AG04449 (cell line): ENCODE results near the gene TADA2A.

Experiments used
- CTCF ChIA-PET: fragments of 350-600 bp; formaldehyde crosslinking; extraction: SDS; loops from one replicate; lab custom pipeline; 2021; ENCODE audit warnings: antibody characterized with exemption; lab: Yijun Ruan, JAX
- POLR2A ChIA-PET: fragments of 400-600, 350-600 bp; formaldehyde crosslinking; extraction: SDS; loops from one replicate; lab custom pipeline; 2020; ENCODE audit warnings: antibody characterized with exemption, inconsistent platforms; lab: Yijun Ruan, JAX
- DNase-seq: peaks from one replicate; pipeline ENCODE4 v3.0.0-alpha.2; 2010; ENCODE audit warnings: low read depth, low spot score
- H3K4me3 ChIP-seq: 2 replicates; pipeline ENCODE4 v1.5.1; 2011; ENCODE audit warnings: low read depth, mild to moderate bottlenecking, control low read depth, low read length
- TF ChIP-seq, protein P1 (sequence below): IDR thresholded peaks from one replicate; pipeline ENCODE4 v1.5.1; 2011; ENCODE audit warnings: mild to moderate bottlenecking, moderate library complexity, low read length, control low read depth, inconsistent platforms; ENCODE audit not compliant: insufficient read depth; ENCODE audit errors: missing control alignments

The TADA2A gene

DNA sequence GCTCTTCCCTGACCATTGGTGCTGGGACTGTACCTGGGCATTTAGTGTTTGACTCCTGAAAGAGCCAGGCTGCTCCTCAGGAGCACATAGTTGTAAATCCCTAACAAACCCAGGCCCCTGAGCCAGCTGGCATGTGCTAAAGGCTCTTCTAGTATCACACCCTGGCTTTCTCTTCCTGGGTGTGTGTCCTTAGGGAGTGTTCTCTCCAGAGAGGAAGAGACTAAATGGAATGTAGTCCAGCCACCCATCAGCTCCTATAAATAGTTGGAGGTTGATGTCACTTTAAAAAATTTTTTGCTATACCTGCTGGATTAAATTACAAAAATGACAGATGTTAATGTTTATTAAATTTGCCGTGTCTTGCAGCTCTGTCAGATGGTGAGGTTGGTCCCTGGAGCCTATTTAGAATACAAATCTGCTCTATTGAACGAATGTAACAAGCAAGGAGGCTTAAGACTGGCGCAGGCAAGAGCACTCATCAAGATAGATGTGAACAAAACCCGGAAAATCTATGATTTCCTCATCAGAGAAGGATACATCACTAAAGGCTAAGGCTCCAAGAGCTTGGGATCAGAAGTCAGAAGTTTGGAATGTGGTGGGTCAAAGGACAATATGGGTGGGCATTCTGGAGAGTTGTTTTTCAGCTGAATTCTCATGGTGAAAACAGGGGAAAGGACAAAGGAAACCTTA lies 69.9 kb downstream of the TADA2A start:
- CTCF ChIA-PET, result interaction anchor here (1.2 to 2.7 kb wide), 5 partner anchors 10 to 103 kb away, joined by 3 to 6 read pairs (median 4); partner anchors contain the start of gene DUSP14
- TF ChIP-seq, protein P1, sequence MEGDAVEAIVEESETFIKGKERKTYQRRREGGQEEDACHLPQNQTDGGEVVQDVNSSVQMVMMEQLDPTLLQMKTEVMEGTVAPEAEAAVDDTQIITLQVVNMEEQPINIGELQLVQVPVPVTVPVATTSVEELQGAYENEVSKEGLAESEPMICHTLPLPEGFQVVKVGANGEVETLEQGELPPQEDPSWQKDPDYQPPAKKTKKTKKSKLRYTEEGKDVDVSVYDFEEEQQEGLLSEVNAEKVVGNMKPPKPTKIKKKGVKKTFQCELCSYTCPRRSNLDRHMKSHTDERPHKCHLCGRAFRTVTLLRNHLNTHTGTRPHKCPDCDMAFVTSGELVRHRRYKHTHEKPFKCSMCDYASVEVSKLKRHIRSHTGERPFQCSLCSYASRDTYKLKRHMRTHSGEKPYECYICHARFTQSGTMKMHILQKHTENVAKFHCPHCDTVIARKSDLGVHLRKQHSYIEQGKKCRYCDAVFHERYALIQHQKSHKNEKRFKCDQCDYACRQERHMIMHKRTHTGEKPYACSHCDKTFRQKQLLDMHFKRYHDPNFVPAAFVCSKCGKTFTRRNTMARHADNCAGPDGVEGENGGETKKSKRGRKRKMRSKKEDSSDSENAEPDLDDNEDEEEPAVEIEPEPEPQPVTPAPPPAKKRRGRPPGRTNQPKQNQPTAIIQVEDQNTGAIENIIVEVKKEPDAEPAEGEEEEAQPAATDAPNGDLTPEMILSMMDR, result no peak

DNA sequence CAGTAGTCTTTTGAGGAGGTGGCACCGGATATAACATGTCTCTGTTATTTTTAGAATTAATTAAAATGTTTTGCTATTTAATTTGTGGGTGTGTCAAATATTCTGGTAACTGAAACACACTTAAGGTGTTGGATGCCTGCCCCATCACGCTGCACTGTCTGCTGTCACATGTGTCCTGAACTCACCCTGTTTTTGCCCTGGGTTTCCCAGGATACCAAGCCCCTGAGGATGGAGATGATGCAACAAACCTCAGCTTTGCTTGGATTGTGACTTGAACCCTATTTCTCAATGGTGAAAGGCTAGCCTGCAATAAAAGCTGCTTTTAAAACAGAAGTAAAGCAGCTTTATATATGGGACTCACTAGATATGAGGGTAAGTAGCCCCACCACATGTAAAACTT lies 71.5 kb downstream of the TADA2A start:
- ChIA-PET POLR2A (interaction anchor here (1.0 kb wide), 1 partner anchor 10 kb away, joined by 3 read pairs; no protein-coding TSS in a partner anchor), CTCF (interaction anchor here (0.7 to 2.7 kb wide), 3 partner anchors 11 to 40 kb away, joined by 3 to 6 read pairs (median 4); partner anchors contain the start of gene DUSP14)
- H3K4me3 ChIP-seq, result no peak overlapping the region
- TF ChIP-seq, protein P1, result no peak
- no peak for DNase-seq

More for the DNA sequence above, 69.9 kb downstream of the TADA2A start:
- POLR2A ChIA-PET, result interaction anchor here (0.6 kb wide), 1 partner anchor 14 kb away, joined by 4 read pairs; no protein-coding TSS in a partner anchor
- no peak for DNase-seq
- no peak overlapping the region for H3K4me3 ChIP-seq

DNA sequence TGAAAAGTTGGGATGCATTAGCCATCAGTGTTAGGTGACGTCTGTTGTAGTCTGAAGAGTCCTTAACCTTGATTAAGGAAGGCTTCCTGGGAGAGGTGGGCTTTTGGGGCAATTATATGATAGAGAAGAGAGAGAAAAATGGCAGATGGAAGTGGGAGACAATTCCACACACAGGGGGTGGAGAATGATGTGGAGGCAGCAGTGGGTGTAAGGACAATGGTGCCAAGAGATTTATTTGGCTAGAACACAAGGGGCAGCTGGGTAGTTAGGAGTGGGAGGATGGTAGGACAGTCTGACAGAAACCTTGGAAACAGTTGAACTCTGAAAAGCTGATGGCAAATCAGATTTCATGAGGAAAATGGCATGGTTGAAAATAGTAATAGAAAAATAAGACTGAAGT lies 72.3 kb downstream of the TADA2A start:
- ChIA-PET CTCF (interaction anchor here (2.7 kb wide), 1 partner anchor 10 kb away, joined by 6 read pairs; the partner anchor contains the start of gene DUSP14), POLR2A (interaction anchor here (1.0 kb wide), 1 partner anchor 877 kb away, joined by 3 read pairs; no protein-coding TSS in a partner anchor)
- H3K4me3 ChIP-seq, result no peak overlapping the region
- TF ChIP-seq, protein P1, result no peak
- no peak for DNase-seq

DNA sequence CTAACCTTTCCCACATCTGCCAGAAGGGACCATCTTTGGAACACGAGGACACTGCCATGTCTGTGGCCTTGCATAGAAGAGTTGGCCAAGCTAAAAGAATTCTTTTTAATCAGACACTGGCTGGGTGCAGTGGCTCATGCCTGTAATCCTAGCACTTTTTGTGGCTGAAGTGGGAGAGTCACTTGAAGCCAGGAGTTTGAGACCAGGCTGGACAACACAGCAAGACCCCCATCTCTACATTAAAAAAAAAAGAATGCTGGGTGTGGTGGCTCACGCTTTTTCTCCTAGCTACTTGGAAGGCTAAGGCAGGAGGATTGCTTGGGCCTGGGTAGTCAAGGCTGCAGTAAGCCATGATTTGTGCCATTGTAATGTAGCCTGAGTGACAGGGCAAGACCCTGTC lies 73.7 kb downstream of the TADA2A start:
- H3K4me3 ChIP-seq, result no peak overlapping the region
- ChIA-PET POLR2A (no interaction called here), CTCF (no interaction called here)
- DNase-seq, result no peak
- TF ChIP-seq, protein P1, result no peak

DNA sequence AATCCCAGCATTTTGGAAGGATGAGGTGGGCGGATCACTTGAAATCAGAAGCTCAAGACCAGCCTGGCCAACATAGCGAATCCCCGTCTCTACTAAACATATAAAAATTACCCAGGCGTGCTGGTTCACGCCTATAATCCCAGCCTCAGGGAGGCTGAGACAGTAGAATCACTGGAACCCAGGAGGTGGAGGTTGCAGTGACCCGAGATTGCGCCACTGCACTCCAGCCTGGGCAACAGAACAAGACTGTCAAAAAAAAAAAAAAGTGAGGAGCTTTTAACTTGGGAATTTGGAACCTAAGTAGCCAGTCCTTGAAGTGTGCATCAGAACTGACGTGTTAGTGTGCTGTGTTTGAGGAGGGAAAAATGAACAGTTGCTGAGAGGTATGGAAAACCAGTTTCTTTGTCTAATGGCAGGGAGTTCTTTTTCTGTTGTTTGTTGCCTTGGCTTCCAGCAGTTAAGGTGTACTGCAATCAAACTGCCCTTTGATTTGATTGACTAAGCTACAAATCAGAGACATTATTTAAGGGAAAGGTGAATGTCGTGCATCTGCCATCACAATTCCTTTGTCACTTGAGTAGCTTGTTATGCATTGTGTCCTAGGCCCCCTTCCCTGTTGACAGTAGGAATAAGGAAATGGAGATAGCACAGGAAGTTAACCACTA lies 74.4 kb downstream of the TADA2A start:
- ChIA-PET POLR2A (no interaction called here), CTCF (no interaction called here)
- H3K4me3 ChIP-seq, result no peak overlapping the region
- TF ChIP-seq, protein P1, result no peak
- no peak for DNase-seq
